OCI-LY7 (cell line): ENCODE data around the gene SYCP1.

ENCODE experiments used
- EZH2phosphoT487 ChIP-seq: fragments of 200-600 bp; sonication (generic); IDR thresholded peaks from 2 replicates; pipeline ENCODE4 v1.6.1; 2018; ENCODE audit warnings: low read depth, borderline replicate concordance, mild to moderate bottlenecking, mixed run types, antibody characterized with exemption, low read length, moderate library complexity, mixed read lengths
- TF ChIP-seq, protein P1 (sequence below): fragments of 200-600 bp; sonication (generic); conservative IDR thresholded peaks from 2 replicates; pipeline ENCODE4 v1.5.1; 2014; ENCODE audit warnings: mild to moderate bottlenecking, antibody characterized with exemption, low read length, moderate library complexity, mixed read lengths

DNA sequence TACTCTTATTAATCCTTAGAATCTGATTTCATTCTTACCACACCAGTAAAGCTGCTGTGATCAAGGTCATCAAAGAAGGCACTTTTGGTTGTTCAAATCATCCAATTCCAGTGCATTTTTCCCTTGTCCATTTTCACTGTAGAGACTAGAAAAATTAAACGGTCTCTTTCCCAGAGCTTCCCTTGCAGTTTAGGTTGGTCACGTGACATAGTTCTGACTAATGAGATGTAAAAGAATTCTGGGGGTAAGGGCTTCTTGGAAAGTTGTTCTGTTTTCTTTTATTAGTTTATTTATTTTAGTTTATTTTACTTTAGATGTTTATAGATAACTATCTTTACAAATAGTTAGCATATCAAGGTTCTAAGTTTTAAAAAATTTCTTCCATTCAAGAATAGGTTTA, 34.3 kb upstream of the SYCP1 start:
- TF ChIP-seq, protein P1, sequence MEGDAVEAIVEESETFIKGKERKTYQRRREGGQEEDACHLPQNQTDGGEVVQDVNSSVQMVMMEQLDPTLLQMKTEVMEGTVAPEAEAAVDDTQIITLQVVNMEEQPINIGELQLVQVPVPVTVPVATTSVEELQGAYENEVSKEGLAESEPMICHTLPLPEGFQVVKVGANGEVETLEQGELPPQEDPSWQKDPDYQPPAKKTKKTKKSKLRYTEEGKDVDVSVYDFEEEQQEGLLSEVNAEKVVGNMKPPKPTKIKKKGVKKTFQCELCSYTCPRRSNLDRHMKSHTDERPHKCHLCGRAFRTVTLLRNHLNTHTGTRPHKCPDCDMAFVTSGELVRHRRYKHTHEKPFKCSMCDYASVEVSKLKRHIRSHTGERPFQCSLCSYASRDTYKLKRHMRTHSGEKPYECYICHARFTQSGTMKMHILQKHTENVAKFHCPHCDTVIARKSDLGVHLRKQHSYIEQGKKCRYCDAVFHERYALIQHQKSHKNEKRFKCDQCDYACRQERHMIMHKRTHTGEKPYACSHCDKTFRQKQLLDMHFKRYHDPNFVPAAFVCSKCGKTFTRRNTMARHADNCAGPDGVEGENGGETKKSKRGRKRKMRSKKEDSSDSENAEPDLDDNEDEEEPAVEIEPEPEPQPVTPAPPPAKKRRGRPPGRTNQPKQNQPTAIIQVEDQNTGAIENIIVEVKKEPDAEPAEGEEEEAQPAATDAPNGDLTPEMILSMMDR = no peak
- no peak for TF ChIP-seq EZH2phosphoT487
